Activated T-helper 2 cell treated with anti-CD3 and anti-CD28 coated beads, Interferon-gamma antibody, Interleukin-2, Interleukin-4, amounts not matched to agents 10 μg/mL and 5 μg/mL and 100 μg/mL, durations not matched to agents 14 hours and 24 hours and 36 hours (primary cell): Measurements from ENCODE around the gene LIN37. TPM values are rescaled to one million over a fixed set of nuclear protein-coding genes. Genes with fewer than 3 reads are reported as not detected.
A peak's percentile ranks its signal among the peaks of the same experiment; 100 is the strongest.

Experiments
- DNase-seq: peaks from one replicate; pipeline ENCODE4 v3.0.0; 2021; ENCODE audit warnings: low spot score
- H3K27ac Mint-ChIP-seq: one replicate; pipeline ENCODE4 v1.8.0; 2021; ENCODE audit warnings: mixed read lengths
- H3K27me3 Mint-ChIP-seq: one replicate; pipeline ENCODE4 v1.8.0; 2021; ENCODE audit warnings: low read depth, mixed read lengths
- H3K36me3 Mint-ChIP-seq: one replicate; pipeline ENCODE4 v1.8.0; 2021; ENCODE audit warnings: low read depth, mixed read lengths
- H3K4me1 Mint-ChIP-seq: one replicate; pipeline ENCODE4 v1.8.0; 2021; ENCODE audit warnings: low read depth, mixed read lengths
- H3K4me3 Mint-ChIP-seq: one replicate; pipeline ENCODE4 v1.8.0; 2021; ENCODE audit warnings: low read depth, mild to moderate bottlenecking, moderate library complexity, mixed read lengths
- H3K9me3 Mint-ChIP-seq: one replicate; pipeline ENCODE4 v1.8.0; 2021; ENCODE audit warnings: mixed read lengths
- intact Hi-C: fragments of 100-400 bp; cut with micrococcal nuclease; formaldehyde crosslinking; loops from one replicate; pipeline ENCODE4 v1.15.1; 2023
- total RNA-seq: library from RNA; stranded (reverse); gene quantifications from 2 replicates; pipeline ENCODE4 v1.2.3, GENCODE V29; 2022

LIN37 gene
- total RNA-seq, 1 donor from 2014 or later = 10.0 TPM

DNA sequence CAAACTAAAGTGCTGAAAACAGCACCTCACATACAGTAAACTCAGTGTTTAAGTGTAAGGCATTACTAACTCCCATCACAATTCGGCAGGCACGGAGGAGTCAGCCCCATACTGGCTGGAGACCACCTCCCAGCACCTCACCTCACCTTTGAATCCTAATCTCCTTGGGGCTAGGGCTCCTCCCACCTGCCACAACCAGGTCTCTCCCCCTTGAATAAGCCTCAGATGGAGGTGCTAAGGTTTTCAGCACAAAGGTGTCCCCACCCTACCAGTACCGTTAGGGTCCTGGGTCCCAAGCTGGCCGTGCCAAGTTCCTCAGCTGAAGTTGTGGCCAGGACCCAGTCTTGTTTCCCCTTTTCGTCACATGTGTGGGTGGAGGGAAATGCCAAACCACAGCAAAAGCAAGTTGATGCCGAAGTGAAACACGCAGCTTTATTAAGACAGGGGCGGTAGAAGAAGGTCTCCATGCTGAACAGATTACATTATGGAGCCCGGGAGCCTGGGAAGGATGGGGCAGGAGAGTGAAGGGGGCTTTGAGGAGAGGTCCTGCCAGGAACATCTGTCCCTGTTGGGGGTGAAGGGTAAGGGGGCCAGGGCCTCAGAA is 6.2 kb upstream of the LIN37 start, which contains the start of gene IGFLR1:
Gene IGFLR1, minus strand, starts transcription at position 332 of the 604 bp plus-strand sequence. CDS start 1,272 bp downstream, outside the sequence.
- H3K4me1 Mint-ChIP-seq = peaks cover 31% of the 10 kb centered on the region
- H3K27me3 Mint-ChIP-seq = no peaks in the 10 kb centered on the region
- no peaks in the 10 kb centered on the region for H3K9me3 Mint-ChIP-seq
- H3K4me3 Mint-ChIP-seq = peak within 1 kb of the TSS; percentile 95
- peaks cover 40% of the 10 kb centered on the region for H3K36me3 Mint-ChIP-seq
- intact Hi-C loops = loop anchor here (5.0 to 10.0 kb wide), 4 partner anchors 95 to 473 kb away; partner anchors contain the start of genes COX6B1, SDHAF1, THAP8 and WDR62
- DNase-seq = peak; percentile 65
- H3K27ac Mint-ChIP-seq = peak within 1 kb of the TSS; percentile 95

DNA sequence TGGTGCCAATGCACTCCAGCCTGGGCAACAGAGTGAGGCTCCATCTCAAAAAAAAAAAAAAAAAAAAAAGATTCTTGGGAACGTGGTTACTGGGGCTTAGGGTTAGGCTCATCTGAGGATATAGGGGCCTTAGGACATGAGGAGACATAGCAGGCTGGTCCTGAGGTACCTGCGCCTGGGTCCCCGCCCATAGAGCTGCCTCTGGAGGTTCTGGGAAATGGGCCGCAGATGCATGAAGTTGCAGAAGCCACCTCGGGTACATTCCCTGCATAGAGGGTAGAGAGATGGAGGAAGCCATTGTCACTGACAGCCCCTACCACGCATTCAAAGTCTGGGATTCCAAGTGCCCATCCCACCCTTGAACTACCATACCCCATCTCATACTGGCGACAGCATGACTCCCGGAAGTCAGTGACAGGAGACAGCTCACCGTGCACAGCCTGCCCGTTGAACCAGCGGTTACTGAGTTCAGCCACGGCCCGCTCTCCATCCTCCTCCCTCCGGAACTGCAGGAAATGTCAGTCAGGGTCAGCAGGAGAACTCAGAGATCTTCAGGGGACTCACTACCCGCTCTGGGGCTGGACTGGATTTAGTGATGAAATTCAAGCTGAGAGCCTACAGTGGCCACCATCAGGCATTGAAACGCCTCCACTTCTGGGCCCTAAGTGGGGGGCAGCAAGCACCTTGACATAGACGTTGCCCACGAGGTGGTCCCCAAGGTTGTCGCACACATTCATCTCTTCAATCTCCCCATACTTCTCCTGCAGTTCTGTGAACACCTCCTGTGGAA is 4.5 kb upstream of the LIN37 start:
- Mint-ChIP-seq H3K27ac (peak overlapping the region; percentile 99), H3K4me3 (peak overlapping the region; percentile 95), H3K36me3 (peaks cover 28% of the 10 kb centered on the region), H3K9me3 (no peaks in the 10 kb centered on the region), H3K4me1 (peaks cover 37% of the 10 kb centered on the region), H3K27me3 (no peaks in the 10 kb centered on the region)
- no peak for DNase-seq
- intact Hi-C loops = loop anchor here (1.0 to 10.0 kb wide), 6 partner anchors 42 to 471 kb away; partner anchors contain the start of genes COX6B1, SDHAF1, THAP8 and WDR62

DNA sequence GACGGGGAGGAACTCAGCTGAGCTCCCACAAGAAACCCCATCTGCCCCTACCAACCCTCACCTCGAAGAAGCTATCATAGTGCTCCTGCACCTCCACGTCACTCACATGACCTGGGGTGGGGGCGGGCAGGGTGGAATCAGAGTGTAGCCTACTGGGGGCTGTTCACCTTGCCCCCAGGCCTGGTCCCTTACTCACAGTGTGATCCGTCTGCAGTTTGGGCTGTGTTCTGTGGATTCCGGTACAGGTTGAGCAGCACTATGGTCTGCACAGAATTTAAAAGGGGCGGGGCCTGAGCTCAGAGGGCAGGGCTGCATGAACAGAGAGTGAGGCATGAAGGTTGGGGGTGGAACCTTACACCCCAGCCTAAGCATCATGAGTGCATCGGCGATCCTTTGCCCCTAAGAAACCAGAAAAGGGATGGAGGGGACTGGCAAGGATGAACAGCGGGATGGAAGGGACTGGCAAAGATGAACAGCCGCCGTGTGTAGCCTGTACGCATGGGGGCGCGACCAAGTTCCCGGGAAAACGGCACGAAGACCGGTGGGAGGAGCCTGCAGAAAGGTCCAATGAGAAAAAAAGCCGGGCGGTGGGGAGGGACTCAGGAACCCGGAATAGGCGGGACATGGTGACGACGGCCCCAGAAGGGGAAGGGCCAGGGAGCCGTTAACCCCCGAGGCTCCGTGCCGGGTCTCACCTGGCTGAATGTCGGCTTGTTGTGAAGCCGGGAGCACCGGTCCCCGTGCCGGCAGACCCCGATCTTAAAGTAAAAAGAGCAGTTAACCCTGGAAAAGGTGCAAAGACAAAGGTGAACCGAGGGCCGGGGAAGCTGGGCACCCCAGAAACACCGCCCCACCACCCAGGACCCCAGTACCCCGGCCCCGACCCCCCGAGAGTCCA is 3.7 kb upstream of the LIN37 start:
- Mint-ChIP-seq H3K9me3 (no peaks in the 10 kb centered on the region), H3K27me3 (no peaks in the 10 kb centered on the region), H3K4me1 (peaks cover 42% of the 10 kb centered on the region), H3K36me3 (peaks cover 23% of the 10 kb centered on the region), H3K27ac (peak overlapping the region; percentile 99), H3K4me3 (peak overlapping the region; percentile 95)
- intact Hi-C loops = loop anchor here (1.0 to 10.0 kb wide), 7 partner anchors 27 to 470 kb away; partner anchors contain the start of genes COX6B1, SDHAF1, THAP8 and WDR62
- peak; percentile 92 for DNase-seq

- Mint-ChIP-seq H3K4me3 (peak within 1 kb of the TSS; percentile 95), H3K9me3 (no peaks in the 10 kb centered on the region), H3K4me1 (peaks cover 44% of the 10 kb centered on the region), H3K36me3 (peaks cover 23% of the 10 kb centered on the region), H3K27me3 (no peaks in the 10 kb centered on the region), H3K27ac (peak within 1 kb of the TSS; percentile 99)
- intact Hi-C loops = loop anchor here (1.0 to 10.0 kb wide), 4 partner anchors 28 to 469 kb away; partner anchors contain the start of genes SDHAF1, THAP8, WDR62 and ZNF146
- DNase-seq = peak; percentile 97
Observed at GRCh38 chr19:35745328-35746086, 2.9 kb upstream of the LIN37 start, which contains the start of the genes PSENEN and U2AF1L4. Gene PSENEN (plus strand): TSS chr19:35745651. CDS start chr19:35745931, 280 bp downstream. Gene U2AF1L4 (minus strand): TSS chr19:35745418. CDS start chr19:35745391, 27 bp downstream.

- H3K9me3 Mint-ChIP-seq = no peaks in the 10 kb centered on the region
- intact Hi-C loops = loop anchor here (10.0 kb wide), 3 partner anchors 249 to 469 kb away; partner anchors contain the start of genes SDHAF1, THAP8, WDR62 and ZNF146
- DNase-seq = no peak
- peak overlapping the region; percentile 95 for H3K4me3 Mint-ChIP-seq
- H3K4me1 Mint-ChIP-seq = peaks cover 41% of the 10 kb centered on the region
- peaks cover 20% of the 10 kb centered on the region for H3K36me3 Mint-ChIP-seq
- H3K27me3 Mint-ChIP-seq = no peaks in the 10 kb centered on the region
- H3K27ac Mint-ChIP-seq = peak overlapping the region; percentile 99
Observed at GRCh38 chr19:35746087-35746462, 2.3 kb upstream of the LIN37 start.

DNA sequence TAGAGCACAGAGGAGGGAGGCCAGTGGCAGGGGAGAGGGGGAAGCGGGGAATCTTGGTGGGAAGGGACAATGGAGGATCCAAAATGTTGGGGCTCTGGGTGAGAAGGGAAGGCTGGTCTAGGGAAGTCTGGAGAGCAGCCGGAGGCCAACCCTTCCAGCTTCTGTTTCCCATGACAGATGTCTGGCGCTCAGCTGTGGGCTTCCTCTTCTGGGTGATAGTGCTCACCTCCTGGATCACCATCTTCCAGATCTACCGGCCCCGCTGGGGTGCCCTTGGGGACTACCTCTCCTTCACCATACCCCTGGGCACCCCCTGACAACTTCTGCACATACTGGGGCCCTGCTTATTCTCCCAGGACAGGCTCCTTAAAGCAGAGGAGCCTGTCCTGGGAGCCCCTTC is 1.8 kb upstream of the LIN37 start:
- peaks cover 20% of the 10 kb centered on the region for H3K36me3 Mint-ChIP-seq
- H3K4me3 Mint-ChIP-seq = peak overlapping the region; percentile 95
- intact Hi-C loops = loop anchor here (10.0 kb wide), 3 partner anchors 248 to 468 kb away; partner anchors contain the start of genes SDHAF1, THAP8, WDR62 and ZNF146
- peak overlapping the region; percentile 99 for H3K27ac Mint-ChIP-seq
- H3K27me3 Mint-ChIP-seq = no peaks in the 10 kb centered on the region
- DNase-seq = no peak
- no peaks in the 10 kb centered on the region for H3K9me3 Mint-ChIP-seq
- H3K4me1 Mint-ChIP-seq = peaks cover 41% of the 10 kb centered on the region

DNA sequence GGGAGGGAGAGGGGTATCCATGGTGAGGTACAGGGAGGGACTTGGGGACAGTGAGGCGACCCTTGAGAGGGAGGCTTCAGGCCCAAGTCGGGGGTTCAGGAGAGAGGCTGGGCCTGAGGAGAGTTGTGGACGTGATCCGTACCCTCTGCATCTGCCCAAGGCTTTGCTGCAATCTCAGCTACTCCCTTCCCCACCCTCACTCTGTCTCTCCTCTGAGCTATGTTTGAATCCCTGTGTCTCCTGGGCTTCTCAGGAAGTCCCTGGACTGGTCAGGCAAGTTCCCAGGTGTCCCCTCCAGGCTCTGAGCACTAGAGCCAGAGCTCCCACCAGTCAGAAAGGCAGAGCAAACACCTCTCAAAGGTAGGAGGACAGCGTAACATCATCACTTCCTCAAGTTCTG is 1.8 kb downstream of the LIN37 start:
- H3K4me3 Mint-ChIP-seq = peak overlapping the region; percentile 41
- no peaks in the 10 kb centered on the region for H3K9me3 Mint-ChIP-seq
- peaks cover 19% of the 10 kb centered on the region for H3K36me3 Mint-ChIP-seq
- no peak for DNase-seq
- H3K27ac Mint-ChIP-seq = no peak overlapping the region
- peaks cover 27% of the 10 kb centered on the region for H3K4me1 Mint-ChIP-seq
- H3K27me3 Mint-ChIP-seq = no peaks in the 10 kb centered on the region
- intact Hi-C loops = no loop called here

GRCh38 chr19:35751839-35752745 is 3.7 kb downstream of the LIN37 start:
- Mint-ChIP-seq H3K27me3 (no peaks in the 10 kb centered on the region), H3K4me1 (peaks cover 26% of the 10 kb centered on the region), H3K27ac (no peak overlapping the region), H3K4me3 (no peak overlapping the region), H3K36me3 (peaks cover 26% of the 10 kb centered on the region), H3K9me3 (no peaks in the 10 kb centered on the region)
- intact Hi-C loops = no loop called here
- no peak for DNase-seq

GRCh38 chr19:35752746-35753350 is 4.5 kb downstream of the LIN37 start:
- no peaks in the 10 kb centered on the region for H3K9me3 Mint-ChIP-seq
- H3K36me3 Mint-ChIP-seq = peaks cover 25% of the 10 kb centered on the region
- no peak for DNase-seq
- no peak overlapping the region for H3K27ac Mint-ChIP-seq
- H3K27me3 Mint-ChIP-seq = no peaks in the 10 kb centered on the region
- peaks cover 23% of the 10 kb centered on the region for H3K4me1 Mint-ChIP-seq
- no peak overlapping the region for H3K4me3 Mint-ChIP-seq
- intact Hi-C loops = no loop called here

GRCh38 chr19:35753634-35754369 is 5.4 kb downstream of the LIN37 start:
- Mint-ChIP-seq H3K27me3 (no peaks in the 10 kb centered on the region), H3K4me1 (peaks cover 18% of the 10 kb centered on the region), H3K4me3 (no peak overlapping the region), H3K36me3 (peaks cover 22% of the 10 kb centered on the region), H3K27ac (no peak overlapping the region), H3K9me3 (no peaks in the 10 kb centered on the region)
- intact Hi-C loops = no loop called here
- no peak for DNase-seq
